Nephron (organoid): ENCODE measurements around the gene MAGEF1.

ENCODE experiments used
- H3K27ac Mint-ChIP-seq, 3 experiments: 2 replicates each; pipeline ENCODE4 v1.8.0; 2020; ENCODE audit warnings: mixed read lengths in 3 of 3, mild to moderate bottlenecking in 2 of 3, moderate library complexity in 1 of 3
- H3K27me3 Mint-ChIP-seq: 2 replicates; pipeline ENCODE4 v1.8.0; 2021; ENCODE audit warnings: low read depth, mild to moderate bottlenecking, moderate library complexity, mixed read lengths
- H3K36me3 Mint-ChIP-seq: 2 replicates; pipeline ENCODE4 v1.8.0; 2020; ENCODE audit warnings: low read depth, mixed read lengths
- H3K4me1 Mint-ChIP-seq: 2 replicates; pipeline ENCODE4 v1.8.0; 2020; ENCODE audit warnings: mixed read lengths
- H3K4me3 Mint-ChIP-seq, 3 experiments: 2 replicates each; pipeline ENCODE4 v1.8.0; 2020; ENCODE audit warnings: mild to moderate bottlenecking in 3 of 3, mixed read lengths in 3 of 3, moderate library complexity in 2 of 3
- H3K9me3 Mint-ChIP-seq: 2 replicates; pipeline ENCODE4 v1.8.0; 2020; ENCODE audit warnings: mixed read lengths
- TF ChIP-seq, protein P1 (sequence below), 3 experiments: fragments of 200-600 bp; sonication (generic); IDR thresholded peaks; one replicate each; pipeline ENCODE4 v1.5.0; 2021; ENCODE audit warnings: antibody characterized with exemption in 3 of 3; ENCODE audit not compliant: unreplicated experiment in 3 of 3

MAGEF1 gene

DNA sequence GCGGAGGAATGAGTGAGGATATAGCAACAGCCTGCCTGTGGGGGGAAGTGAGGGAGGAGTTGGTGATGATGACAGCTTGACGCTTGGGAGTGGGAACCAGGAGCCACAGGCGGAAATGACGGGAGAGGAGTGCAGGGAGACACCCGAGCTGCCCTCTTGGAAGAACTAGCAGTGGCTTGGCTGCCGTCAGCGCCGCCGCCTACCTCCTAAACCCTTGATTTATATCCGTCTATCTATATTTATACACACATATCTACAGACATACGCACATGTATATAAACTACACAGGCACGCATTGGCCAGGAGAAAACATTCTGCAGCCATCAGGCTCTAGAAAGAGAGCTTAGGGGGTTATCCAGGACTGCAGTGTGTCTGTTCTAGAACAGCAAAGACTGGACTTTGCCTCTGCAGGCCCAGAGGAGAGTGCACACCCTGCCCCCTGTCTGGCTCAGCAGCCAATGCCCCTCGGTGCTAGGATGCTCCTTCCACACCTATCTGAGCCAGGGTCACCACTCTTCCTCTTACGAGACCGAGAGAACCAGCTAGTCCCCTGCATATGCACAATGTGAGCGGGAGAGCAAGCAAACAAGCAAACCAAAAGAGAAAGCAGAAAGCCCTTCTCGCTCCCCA is 45.3 kb upstream of the MAGEF1 start:
- Mint-ChIP-seq H3K9me3 (peaks cover 3% of the 10 kb centered on the region), H3K27ac (peak overlapping the region; percentile 65 to 66 (median 65)), H3K4me3 (peak overlapping the region; percentile 12 to 49 (median 34)), H3K27me3 (peaks cover 10% of the 10 kb centered on the region), H3K4me1 (peaks cover 46% of the 10 kb centered on the region), H3K36me3 (no peaks in the 10 kb centered on the region)
- TF ChIP-seq, protein P1, sequence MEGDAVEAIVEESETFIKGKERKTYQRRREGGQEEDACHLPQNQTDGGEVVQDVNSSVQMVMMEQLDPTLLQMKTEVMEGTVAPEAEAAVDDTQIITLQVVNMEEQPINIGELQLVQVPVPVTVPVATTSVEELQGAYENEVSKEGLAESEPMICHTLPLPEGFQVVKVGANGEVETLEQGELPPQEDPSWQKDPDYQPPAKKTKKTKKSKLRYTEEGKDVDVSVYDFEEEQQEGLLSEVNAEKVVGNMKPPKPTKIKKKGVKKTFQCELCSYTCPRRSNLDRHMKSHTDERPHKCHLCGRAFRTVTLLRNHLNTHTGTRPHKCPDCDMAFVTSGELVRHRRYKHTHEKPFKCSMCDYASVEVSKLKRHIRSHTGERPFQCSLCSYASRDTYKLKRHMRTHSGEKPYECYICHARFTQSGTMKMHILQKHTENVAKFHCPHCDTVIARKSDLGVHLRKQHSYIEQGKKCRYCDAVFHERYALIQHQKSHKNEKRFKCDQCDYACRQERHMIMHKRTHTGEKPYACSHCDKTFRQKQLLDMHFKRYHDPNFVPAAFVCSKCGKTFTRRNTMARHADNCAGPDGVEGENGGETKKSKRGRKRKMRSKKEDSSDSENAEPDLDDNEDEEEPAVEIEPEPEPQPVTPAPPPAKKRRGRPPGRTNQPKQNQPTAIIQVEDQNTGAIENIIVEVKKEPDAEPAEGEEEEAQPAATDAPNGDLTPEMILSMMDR (IDR thresholded peaks at IDR 0.05; ENCODE audit: unreplicated experiment in 3 of 3): no peak

- Mint-ChIP-seq H3K27ac (peak overlapping the region; percentile 65 to 66 (median 65)), H3K4me1 (peaks cover 39% of the 10 kb centered on the region), H3K4me3 (peak overlapping the region; percentile 12 to 34 (median 31)), H3K27me3 (peaks cover 14% of the 10 kb centered on the region), H3K9me3 (peaks cover 3% of the 10 kb centered on the region), H3K36me3 (no peaks in the 10 kb centered on the region)
- TF ChIP-seq, protein P1 (IDR thresholded peaks at IDR 0.05; ENCODE audit: unreplicated experiment in 3 of 3): no peak
Observed at GRCh38 chr3:184756151-184757021, 44.5 kb upstream of the MAGEF1 start.

DNA sequence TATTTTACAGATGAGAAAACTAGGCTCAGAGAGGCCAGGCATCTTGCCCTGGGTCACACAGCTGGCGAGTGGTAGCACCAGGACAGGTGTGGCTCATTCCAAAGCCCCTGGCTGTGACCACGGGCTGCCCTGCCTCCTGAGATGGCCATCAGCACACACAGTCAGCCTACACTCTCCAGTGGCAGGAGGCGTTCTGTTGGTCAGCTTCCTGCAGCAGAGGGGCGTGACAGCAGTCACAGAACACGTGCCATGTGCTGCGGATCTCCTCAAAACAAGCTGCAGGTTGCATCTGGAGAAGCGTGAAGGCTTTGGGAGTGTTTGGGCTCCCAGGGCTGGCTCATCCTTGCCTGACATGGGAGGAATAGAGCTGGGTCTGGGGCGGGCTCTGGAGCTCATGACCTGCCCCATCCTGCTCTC is 43.5 kb upstream of the MAGEF1 start:
- Mint-ChIP-seq H3K27me3 (peaks cover 18% of the 10 kb centered on the region), H3K9me3 (peaks cover 3% of the 10 kb centered on the region), H3K27ac (no peak overlapping the region), H3K4me1 (peaks cover 32% of the 10 kb centered on the region), H3K4me3 (no peak overlapping the region), H3K36me3 (no peaks in the 10 kb centered on the region)
- TF ChIP-seq, protein P1 (IDR thresholded peaks at IDR 0.05; ENCODE audit: unreplicated experiment in 3 of 3): no peak

GRCh38 chr3:184752361-184752760 is 40.5 kb upstream of the MAGEF1 start:
- no peak overlapping the region for H3K4me3 Mint-ChIP-seq
- H3K27ac Mint-ChIP-seq: no peak overlapping the region
- peaks cover 31% of the 10 kb centered on the region for H3K4me1 Mint-ChIP-seq
- H3K36me3 Mint-ChIP-seq: no peaks in the 10 kb centered on the region
- H3K9me3 Mint-ChIP-seq: peaks cover 3% of the 10 kb centered on the region
- peaks cover 30% of the 10 kb centered on the region for H3K27me3 Mint-ChIP-seq
- TF ChIP-seq, protein P1 (IDR thresholded peaks at IDR 0.05; ENCODE audit: unreplicated experiment in 3 of 3): no peak

- Mint-ChIP-seq H3K27me3 (peaks cover 30% of the 10 kb centered on the region), H3K36me3 (no peaks in the 10 kb centered on the region), H3K27ac (no peak overlapping the region), H3K9me3 (peaks cover 3% of the 10 kb centered on the region), H3K4me3 (no peak overlapping the region), H3K4me1 (peaks cover 22% of the 10 kb centered on the region)
- TF ChIP-seq, protein P1 (IDR thresholded peaks at IDR 0.05; ENCODE audit: unreplicated experiment in 3 of 3): no peak
Observed at GRCh38 chr3:184751204-184752040, 39.6 kb upstream of the MAGEF1 start.
